HG03354 (cell line): ENCODE data around the gene UXS1.

Experiments
- ATAC-seq: cut with Tn5 transposase; IDR thresholded peaks from one replicate; pipeline ENCODE4 v1.9.1; 2021; ENCODE audit warnings: mild to moderate bottlenecking; ENCODE audit not compliant: unreplicated experiment, poor library complexity, severe bottlenecking

UXS1 gene

GRCh38 chr2:106116248-106116647 is 77.9 kb downstream of the UXS1 start:
- no peak for ATAC-seq

GRCh38 chr2:106115665-106116064 is 78.4 kb downstream of the UXS1 start:
- ATAC-seq: no peak

GRCh38 chr2:106115250-106115649 is 78.9 kb downstream of the UXS1 start:
- no peak for ATAC-seq

GRCh38 chr2:106114166-106114565 is 79.9 kb downstream of the UXS1 start:
- no peak for ATAC-seq

GRCh38 chr2:106113361-106113966 is 80.6 kb downstream of the UXS1 start:
- no peak for ATAC-seq

- ATAC-seq: no peak
Measured at GRCh38 chr2:106111882-106112571, 82.1 kb downstream of the UXS1 start.

- no peak for ATAC-seq
Measured at GRCh38 chr2:106109675-106110424, 84.3 kb downstream of the UXS1 start.

GRCh38 chr2:106108791-106109190 is 85.3 kb downstream of the UXS1 start:
- no peak for ATAC-seq

- ATAC-seq: no peak
Measured at GRCh38 chr2:106108351-106108750, 85.8 kb downstream of the UXS1 start.

GRCh38 chr2:106107509-106108131 is 86.5 kb downstream of the UXS1 start:
- peak; percentile 72 for ATAC-seq

GRCh38 chr2:106106622-106107508 is 87.2 kb downstream of the UXS1 start:
- ATAC-seq: peak; percentile 38

- ATAC-seq: no peak
Measured at GRCh38 chr2:106105151-106105922, 88.8 kb downstream of the UXS1 start.

GRCh38 chr2:106104332-106105062 is 89.6 kb downstream of the UXS1 start:
- peak; percentile 71 for ATAC-seq

GRCh38 chr2:106099691-106100090 is 94.4 kb downstream of the UXS1 start:
- ATAC-seq: no peak

- ATAC-seq: no peak
Measured at GRCh38 chr2:106098664-106099063, 95.4 kb downstream of the UXS1 start.

GRCh38 chr2:106098081-106098480 is 96.0 kb downstream of the UXS1 start:
- ATAC-seq: no peak

GRCh38 chr2:106097038-106098000 is 96.8 kb downstream of the UXS1 start:
- no peak for ATAC-seq
